Caco-2 (cell line): ENCODE data around the gene DIAPH3. TPM values are rescaled to one million over a fixed set of nuclear protein-coding genes. Genes with fewer than 3 reads are reported as not detected.
A peak's percentile ranks its signal among the peaks of the same experiment; 100 is the strongest.

Experiments
- BruUV-seq: library from RNA; stranded (reverse); fragments of 400-500 nt; replicated peaks from 2 replicates; lab custom pipeline; 2021; lab: Mats Ljungman, UMichigan
- CTCF ChIA-PET: fragments of 300-600 bp; sonication (Branson Sonifier 250); formaldehyde crosslinking; loops from one replicate; lab custom pipeline; 2022; ENCODE audit warnings: antibody characterized with exemption; lab: Charles Lee
- POLR2A ChIA-PET: fragments of 300-600 bp; sonication (Branson Sonifier 250); formaldehyde crosslinking; loops from one replicate; lab custom pipeline; 2022; ENCODE audit warnings: antibody characterized with exemption; lab: Charles Lee
- DNase-seq, 2 experiments: peaks; one replicate each; pipeline versions ENCODE4 v3.0.0 to v3.0.0-alpha.2; 2020 to 2022
- H3K27me3 ChIP-seq: replicated peaks from 2 replicates; pipeline ENCODE4 v1.6.0; 2011; ENCODE audit warnings: low read length; ENCODE audit not compliant: control insufficient read depth, insufficient read depth
- H3K36me3 ChIP-seq: 2 replicates; pipeline ENCODE4 v1.5.1; 2011; ENCODE audit warnings: low read length; ENCODE audit not compliant: control insufficient read depth, insufficient read depth
- H3K4me1 ChIP-seq: fragments of 250-450 bp; sonication (Bioruptor Pico); 2 replicates; pipeline ENCODE4 v1.5.1; 2020; ENCODE audit warnings: mild to moderate bottlenecking
- H3K4me3 ChIP-seq: 2 replicates; pipeline ENCODE4 v1.5.1; 2011; ENCODE audit warnings: low read depth, mild to moderate bottlenecking, control low read depth, low read length
- H3K9me3 ChIP-seq: fragments of 250-450 bp; sonication (Bioruptor Pico); 2 replicates; pipeline ENCODE4 v1.5.1; 2020; ENCODE audit warnings: mild to moderate bottlenecking, moderate library complexity
- H3K27ac Mint-ChIP-seq: one replicate; pipeline ENCODE4 v1.8.0; 2022; ENCODE audit warnings: mixed read lengths; ENCODE audit not compliant: unreplicated experiment
- H3K27me3 Mint-ChIP-seq: one replicate; pipeline ENCODE4 v1.8.0; 2022; ENCODE audit warnings: mixed read lengths; ENCODE audit not compliant: insufficient read depth, unreplicated experiment
- H3K36me3 Mint-ChIP-seq: one replicate; pipeline ENCODE4 v1.8.0; 2022; ENCODE audit warnings: mild to moderate bottlenecking, mixed read lengths; ENCODE audit not compliant: insufficient read depth, unreplicated experiment
- H3K4me1 Mint-ChIP-seq: one replicate; pipeline ENCODE4 v1.8.0; 2022; ENCODE audit warnings: low read depth, mixed read lengths; ENCODE audit not compliant: unreplicated experiment
- H3K4me3 Mint-ChIP-seq: one replicate; pipeline ENCODE4 v1.8.0; 2022; ENCODE audit warnings: mild to moderate bottlenecking, moderate library complexity, mixed read lengths; ENCODE audit not compliant: unreplicated experiment
- H3K9me3 Mint-ChIP-seq: one replicate; pipeline ENCODE4 v1.8.0; 2022; ENCODE audit warnings: mixed read lengths; ENCODE audit not compliant: unreplicated experiment
- CTCF ChIP-seq, 2 experiments: fragments of 200-600 bp in 1 of 2; IDR thresholded peaks; 1 replicate in 1 of 2; 2 replicates in 1 of 2; pipeline versions ENCODE4 v1.5.1 to v1.8.0; 2011 to 2022; ENCODE audit warnings: antibody characterized with exemption in 1 of 2, control low read depth in 1 of 2, inconsistent platforms in 1 of 2, low read depth in 1 of 2, low read length in 1 of 2, mild to moderate bottlenecking in 1 of 2, moderate library complexity in 1 of 2; ENCODE audit not compliant: insufficient read depth in 1 of 2, severe bottlenecking in 1 of 2, unreplicated experiment in 1 of 2
- intact Hi-C: fragments of 100-400 bp; cut with micrococcal nuclease; formaldehyde crosslinking; loops from one replicate; pipeline ENCODE4 v1.10.0; 2022; ENCODE audit not compliant: unreplicated experiment
- total RNA-seq: library from RNA; stranded (reverse); gene quantifications from 2 replicates; pipeline ENCODE4 v1.2.3, GENCODE V29; 2022

Gene DIAPH3
- total RNA-seq, 1 experiment from 2014 or later = 60.6 TPM

GRCh38 chr13:59754411-59754810 is 409.3 kb downstream of the DIAPH3 start:
- DNase-seq = no peak
- H3K4me3 Mint-ChIP-seq = no peak overlapping the region
- ChIA-PET CTCF (interaction anchor here (0.6 kb wide), 1 partner anchor 83 kb away, joined by 4 read pairs; no protein-coding TSS in a partner anchor), POLR2A (no interaction called here)
- H3K36me3 ChIP-seq = no peaks in the 10 kb centered on the region
- no peak overlapping the region for H3K4me3 ChIP-seq
- no peaks in the 10 kb centered on the region for H3K27me3 Mint-ChIP-seq
- intact Hi-C loops = loop anchor here (2.0 kb wide), 1 partner anchor 64 kb away; no protein-coding TSS in a partner anchor
- H3K27ac Mint-ChIP-seq = peak overlapping the region; percentile 13
- peaks cover 19% of the 10 kb centered on the region for H3K4me1 Mint-ChIP-seq
- H3K9me3 Mint-ChIP-seq = no peaks in the 10 kb centered on the region
- H3K36me3 Mint-ChIP-seq = peaks cover 12% of the 10 kb centered on the region
- no peak for TF ChIP-seq CTCF (IDR thresholded peaks at IDR 0.05; ENCODE audit: insufficient read depth in 1 of 2, low read depth in 1 of 2, low read length in 1 of 2, severe bottlenecking in 1 of 2, unreplicated experiment in 1 of 2)
- peaks cover 15% of the 10 kb centered on the region for H3K4me1 ChIP-seq
- BruUV-seq = no TSS peak
- H3K27me3 ChIP-seq = no peaks in the 10 kb centered on the region
- no peaks in the 10 kb centered on the region for H3K9me3 ChIP-seq

GRCh38 chr13:59750860-59751259 is 412.9 kb downstream of the DIAPH3 start:
- H3K27me3 Mint-ChIP-seq = no peaks in the 10 kb centered on the region
- intact Hi-C loops = no loop called here
- H3K36me3 ChIP-seq = no peaks in the 10 kb centered on the region
- no peak overlapping the region for H3K4me3 Mint-ChIP-seq
- no peak overlapping the region for H3K4me3 ChIP-seq
- peak overlapping the region; percentile 11 for H3K27ac Mint-ChIP-seq
- DNase-seq = peak in 1 of 2 experiments; percentile 36
- peaks cover 24% of the 10 kb centered on the region for H3K4me1 Mint-ChIP-seq
- ChIA-PET POLR2A (no interaction called here), CTCF (no interaction called here)
- H3K27me3 ChIP-seq = no peaks in the 10 kb centered on the region
- TF ChIP-seq CTCF (IDR thresholded peaks at IDR 0.05; ENCODE audit: insufficient read depth in 1 of 2, low read depth in 1 of 2, low read length in 1 of 2, severe bottlenecking in 1 of 2, unreplicated experiment in 1 of 2) = no peak
- peaks cover 36% of the 10 kb centered on the region for H3K4me1 ChIP-seq
- BruUV-seq = no TSS peak
- no peaks in the 10 kb centered on the region for H3K9me3 ChIP-seq
- peaks cover 25% of the 10 kb centered on the region for H3K36me3 Mint-ChIP-seq
- no peaks in the 10 kb centered on the region for H3K9me3 Mint-ChIP-seq

GRCh38 chr13:59748046-59748445 is 415.7 kb downstream of the DIAPH3 start:
- intact Hi-C loops = no loop called here
- H3K36me3 ChIP-seq = no peaks in the 10 kb centered on the region
- Mint-ChIP-seq H3K36me3 (peaks cover 30% of the 10 kb centered on the region), H3K4me1 (peaks cover 24% of the 10 kb centered on the region), H3K27ac (peak overlapping the region; percentile 71), H3K27me3 (no peaks in the 10 kb centered on the region), H3K4me3 (no peak overlapping the region), H3K9me3 (peaks cover 5% of the 10 kb centered on the region)
- no peaks in the 10 kb centered on the region for H3K27me3 ChIP-seq
- ChIA-PET POLR2A (interaction anchor here (1.2 kb wide), 1 partner anchor 33 kb away, joined by 6 read pairs; no protein-coding TSS in a partner anchor), CTCF (no interaction called here)
- no peak for DNase-seq
- no peaks in the 10 kb centered on the region for H3K9me3 ChIP-seq
- H3K4me1 ChIP-seq = peaks cover 30% of the 10 kb centered on the region
- BruUV-seq = TSS peak; percentile 45
- no peak overlapping the region for H3K4me3 ChIP-seq
- no peak for TF ChIP-seq CTCF (IDR thresholded peaks at IDR 0.05; ENCODE audit: insufficient read depth in 1 of 2, low read depth in 1 of 2, low read length in 1 of 2, severe bottlenecking in 1 of 2, unreplicated experiment in 1 of 2)
